Endothelial cell of umbilical vein (primary cell): ENCODE results near the gene LRRC46.

Experiments used
- EZH2 ChIP-seq: IDR thresholded peaks from 2 replicates; pipeline ENCODE4 v1.6.1; 2012; ENCODE audit warnings: borderline replicate concordance, low read depth, mild to moderate bottlenecking, moderate library complexity, low read length, inconsistent platforms; ENCODE audit not compliant: severe bottlenecking
- TF ChIP-seq, protein P1 (sequence below), 2 donors: IDR thresholded peaks; 1 replicate in 1 of 2; 2 replicates in 1 of 2; pipeline ENCODE4 v1.5.1; 2011; ENCODE audit warnings: low read length in 2 of 2, mild to moderate bottlenecking in 2 of 2, moderate library complexity in 2 of 2, control low read depth in 1 of 2, inconsistent platforms in 1 of 2, low read depth in 1 of 2; ENCODE audit not compliant: insufficient read depth in 1 of 2; ENCODE audit errors: extremely low read depth in 1 of 2

DNA sequence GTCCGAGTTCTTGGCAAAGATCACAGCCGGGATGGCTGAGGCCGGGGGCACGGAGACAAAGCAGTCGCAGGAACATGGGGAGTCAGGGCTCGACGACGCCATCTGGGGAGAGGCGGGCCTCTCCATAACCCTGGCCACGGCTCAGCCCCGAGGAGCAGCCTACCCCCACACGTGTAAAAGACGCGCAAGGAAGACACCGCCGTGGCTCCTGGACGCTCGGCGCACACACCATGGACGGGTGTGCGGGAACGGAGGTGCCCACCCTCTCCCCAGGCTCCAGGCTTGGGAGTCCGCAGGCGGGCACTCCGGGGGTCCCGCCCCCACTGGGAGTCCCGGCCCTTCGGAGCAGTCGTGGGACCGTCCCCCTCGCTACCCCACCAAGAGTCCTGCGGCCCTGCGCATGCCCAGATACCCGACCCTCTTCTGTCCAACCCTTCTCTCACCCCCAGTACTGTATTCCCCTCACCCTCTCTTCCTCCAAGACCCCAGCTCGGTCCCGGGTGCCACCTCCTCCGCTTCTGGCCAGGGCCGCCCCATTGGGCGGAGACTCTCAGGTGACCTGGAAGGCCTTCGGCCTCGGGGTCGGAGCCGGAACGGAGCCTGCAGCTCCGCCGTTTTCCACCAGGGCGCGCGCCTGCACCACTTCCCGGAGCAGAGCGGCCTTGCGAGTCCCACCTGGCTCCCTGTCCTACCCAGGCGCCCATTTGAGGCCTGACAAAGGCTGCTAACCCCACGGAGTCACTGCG lies 9.4 kb downstream of the LRRC46 start, which contains the start of gene SCRN2:
- TF ChIP-seq, protein P1, sequence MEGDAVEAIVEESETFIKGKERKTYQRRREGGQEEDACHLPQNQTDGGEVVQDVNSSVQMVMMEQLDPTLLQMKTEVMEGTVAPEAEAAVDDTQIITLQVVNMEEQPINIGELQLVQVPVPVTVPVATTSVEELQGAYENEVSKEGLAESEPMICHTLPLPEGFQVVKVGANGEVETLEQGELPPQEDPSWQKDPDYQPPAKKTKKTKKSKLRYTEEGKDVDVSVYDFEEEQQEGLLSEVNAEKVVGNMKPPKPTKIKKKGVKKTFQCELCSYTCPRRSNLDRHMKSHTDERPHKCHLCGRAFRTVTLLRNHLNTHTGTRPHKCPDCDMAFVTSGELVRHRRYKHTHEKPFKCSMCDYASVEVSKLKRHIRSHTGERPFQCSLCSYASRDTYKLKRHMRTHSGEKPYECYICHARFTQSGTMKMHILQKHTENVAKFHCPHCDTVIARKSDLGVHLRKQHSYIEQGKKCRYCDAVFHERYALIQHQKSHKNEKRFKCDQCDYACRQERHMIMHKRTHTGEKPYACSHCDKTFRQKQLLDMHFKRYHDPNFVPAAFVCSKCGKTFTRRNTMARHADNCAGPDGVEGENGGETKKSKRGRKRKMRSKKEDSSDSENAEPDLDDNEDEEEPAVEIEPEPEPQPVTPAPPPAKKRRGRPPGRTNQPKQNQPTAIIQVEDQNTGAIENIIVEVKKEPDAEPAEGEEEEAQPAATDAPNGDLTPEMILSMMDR (IDR thresholded peaks at IDR 0.05; ENCODE audit: extremely low read depth in 1 of 2, insufficient read depth in 1 of 2, low read depth in 1 of 2, low read length in 2 of 2) = peak; percentile 97 to 99
- TF ChIP-seq EZH2 = no peak
